Dermis microvascular lymphatic vessel endothelial cell (primary cell): Measurements from ENCODE around the gene RAB9B. TPM values are rescaled to one million over a fixed set of nuclear protein-coding genes. Genes with fewer than 3 reads are reported as not detected.

Experiments used
- DNase-seq, 2 donors: peaks; one replicate each; pipeline versions ENCODE4 v3.0.0 to v3.0.0-alpha.2; 2010; ENCODE audit warnings: low read depth in 2 of 2
- total RNA-seq: library from RNA; depleted of rRNA; stranded (reverse); fragments of >200 nt; gene quantifications from 2 replicates; pipeline ENCODE4 v1.2.1, GENCODE V29; 2014

RAB9B gene
- total RNA-seq, 1 donor from 2014 or later: 0.39 TPM

- no peak for DNase-seq
Observed at GRCh38 chrX:103811858-103812257, 20.2 kb downstream of the RAB9B start.

GRCh38 chrX:103806862-103807474 lies 25.1 kb downstream of the RAB9B start:
- no peak for DNase-seq

- no peak for DNase-seq
Observed at GRCh38 chrX:103805860-103806259, 26.2 kb downstream of the RAB9B start.

DNA sequence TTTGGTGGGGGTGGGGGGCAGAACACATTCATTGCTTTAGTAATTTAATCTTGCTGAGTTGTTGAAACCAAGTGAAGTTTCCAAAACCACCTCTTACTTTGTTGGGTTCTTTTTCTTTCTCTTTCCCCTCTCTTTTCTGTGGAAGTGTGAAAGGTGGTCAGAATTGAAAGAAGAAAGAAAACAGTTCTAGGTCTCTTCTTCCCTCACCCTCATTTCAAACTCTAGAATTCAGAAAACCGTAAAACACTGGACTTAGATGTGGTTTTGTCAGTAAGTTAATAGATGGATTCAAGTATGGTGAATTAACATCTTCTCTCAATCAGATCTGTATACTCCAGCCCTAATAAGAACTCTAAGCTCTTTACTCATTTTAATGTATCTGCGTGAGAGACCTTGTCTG lies 31.7 kb downstream of the RAB9B start:
- DNase-seq: no peak

GRCh38 chrX:103797691-103798090 lies 34.4 kb downstream of the RAB9B start:
- no peak for DNase-seq

DNA sequence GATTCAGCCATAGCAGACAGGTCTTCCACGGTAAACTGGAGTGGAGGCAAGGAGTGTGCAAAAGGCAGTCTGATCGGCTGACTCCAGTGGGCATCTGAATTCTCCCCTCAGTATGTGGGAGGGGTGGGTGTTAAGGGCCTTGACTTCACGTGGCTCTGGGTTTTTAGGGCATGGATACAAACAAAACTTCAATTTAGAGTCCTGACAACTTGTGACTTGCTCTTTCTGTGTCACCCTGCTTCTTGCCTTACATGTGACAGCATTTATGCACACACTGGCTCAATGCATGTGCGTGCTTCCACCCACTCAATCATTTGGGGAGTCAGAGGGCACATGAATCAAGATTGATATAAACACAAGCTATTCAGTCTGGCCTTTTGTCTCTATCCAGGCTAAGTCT lies 37.9 kb downstream of the RAB9B start:
- DNase-seq: no peak

DNA sequence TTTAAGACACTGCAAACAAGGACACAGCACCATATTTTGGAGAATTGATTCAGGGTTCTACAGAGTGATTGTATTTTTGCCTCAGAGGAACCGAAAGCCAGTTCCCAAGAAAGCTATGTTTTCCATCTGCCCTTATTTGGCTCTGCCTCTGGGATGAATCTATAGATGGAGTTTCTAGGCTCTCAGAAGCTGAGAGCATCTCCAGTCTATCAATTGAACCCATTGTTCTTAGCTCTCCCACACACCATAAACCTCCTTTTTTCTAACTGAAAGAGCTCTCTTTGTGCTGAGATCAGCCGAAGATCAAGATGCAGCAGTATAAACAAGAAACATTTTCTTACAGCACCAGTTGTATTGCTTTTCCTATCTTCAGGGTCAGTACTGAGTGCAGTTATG lies 38.5 kb downstream of the RAB9B start:
- DNase-seq: no peak

GRCh38 chrX:103792916-103793544 lies 39.0 kb downstream of the RAB9B start:
- DNase-seq: no peak

DNA sequence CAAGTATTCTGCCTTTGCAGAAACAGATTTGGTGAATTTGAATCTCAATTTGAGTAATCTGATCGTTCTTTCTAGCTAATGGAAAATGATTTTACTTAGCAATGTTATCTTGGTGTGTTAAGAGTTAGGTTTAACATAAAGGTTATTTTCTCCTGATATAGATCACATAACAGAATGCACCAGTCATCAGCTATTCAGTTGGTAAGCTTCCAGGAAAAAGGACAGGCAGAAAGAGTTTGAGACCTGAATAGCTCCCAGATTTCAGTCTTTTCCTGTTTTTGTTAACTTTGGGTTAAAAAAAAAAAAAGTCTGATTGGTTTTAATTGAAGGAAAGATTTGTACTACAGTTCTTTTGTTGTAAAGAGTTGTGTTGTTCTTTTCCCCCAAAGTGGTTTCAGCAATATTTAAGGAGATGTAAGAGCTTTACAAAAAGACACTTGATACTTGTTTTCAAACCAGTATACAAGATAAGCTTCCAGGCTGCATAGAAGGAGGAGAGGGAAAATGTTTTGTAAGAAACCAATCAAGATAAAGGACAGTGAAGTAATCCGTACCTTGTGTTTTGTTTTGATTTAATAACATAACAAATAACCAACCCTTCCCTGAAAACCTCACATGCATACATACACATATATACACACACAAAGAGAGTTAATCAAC lies 40.1 kb downstream of the RAB9B start:
- DNase-seq: peak; percentile 22 to 38

- no peak for DNase-seq
Observed at GRCh38 chrX:103791228-103791627, 40.8 kb downstream of the RAB9B start.

DNA sequence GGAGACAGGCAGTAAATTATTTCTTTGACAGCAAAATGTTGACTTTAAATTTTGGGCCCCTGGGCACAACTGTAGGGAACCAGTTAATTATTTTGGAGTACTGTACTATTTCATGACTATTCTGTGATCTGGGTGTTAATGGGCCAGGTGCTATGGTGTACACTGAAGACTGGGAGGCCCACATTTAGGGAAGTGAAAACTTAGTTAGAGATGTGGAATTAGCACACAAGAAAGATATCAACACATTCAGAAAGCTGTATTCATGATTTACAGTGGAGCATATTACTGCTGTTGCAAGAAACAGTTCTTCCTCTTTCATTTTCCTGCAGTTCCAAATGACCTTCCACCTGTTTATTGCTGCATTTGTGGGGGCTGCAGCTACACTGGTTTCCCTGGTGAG lies 43.1 kb downstream of the RAB9B start:
- no peak for DNase-seq

DNA sequence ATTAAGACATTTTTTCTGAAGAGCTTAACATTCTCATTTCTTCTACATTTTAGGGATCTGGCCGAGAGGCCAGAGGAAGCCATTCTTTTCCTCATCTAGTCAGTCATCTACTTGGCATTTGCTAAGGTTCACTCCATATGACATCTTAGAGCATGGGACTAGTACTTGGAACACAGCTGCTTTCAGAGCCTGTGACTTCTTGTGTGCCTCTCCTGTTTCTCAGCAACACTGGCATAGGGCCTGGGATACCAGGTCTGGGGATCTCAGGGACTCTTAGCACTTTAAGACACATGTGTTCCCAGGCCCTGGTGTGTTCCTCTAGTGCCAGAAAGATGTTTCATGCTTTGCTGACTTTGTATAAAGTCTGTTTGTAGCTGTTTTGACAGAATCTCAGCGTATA lies 48.1 kb downstream of the RAB9B start:
- no peak for DNase-seq

- no peak for DNase-seq
Observed at GRCh38 chrX:103783196-103783595, 48.9 kb downstream of the RAB9B start.

DNA sequence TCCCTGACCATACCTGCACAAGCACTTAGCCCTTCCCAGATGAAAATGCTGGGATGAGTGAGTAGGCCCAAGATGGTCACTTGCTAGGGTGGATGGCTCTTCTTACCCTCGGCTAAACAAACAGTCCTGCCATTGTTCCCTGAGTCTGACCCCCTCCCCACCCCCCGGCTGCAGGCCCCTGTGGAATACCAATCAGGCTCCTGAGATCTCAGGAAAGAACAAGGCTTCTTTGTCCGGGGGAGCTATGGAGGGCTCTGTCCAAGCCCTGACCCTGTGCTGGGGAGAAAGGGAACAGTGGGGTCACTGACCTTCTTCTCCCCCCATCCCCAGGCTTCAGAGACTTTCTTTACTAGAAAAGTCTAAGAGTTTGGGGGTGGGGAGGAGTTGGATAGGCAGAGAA lies 49.4 kb downstream of the RAB9B start:
- DNase-seq: no peak

GRCh38 chrX:103781706-103782105 lies 50.4 kb downstream of the RAB9B start:
- DNase-seq: no peak

DNA sequence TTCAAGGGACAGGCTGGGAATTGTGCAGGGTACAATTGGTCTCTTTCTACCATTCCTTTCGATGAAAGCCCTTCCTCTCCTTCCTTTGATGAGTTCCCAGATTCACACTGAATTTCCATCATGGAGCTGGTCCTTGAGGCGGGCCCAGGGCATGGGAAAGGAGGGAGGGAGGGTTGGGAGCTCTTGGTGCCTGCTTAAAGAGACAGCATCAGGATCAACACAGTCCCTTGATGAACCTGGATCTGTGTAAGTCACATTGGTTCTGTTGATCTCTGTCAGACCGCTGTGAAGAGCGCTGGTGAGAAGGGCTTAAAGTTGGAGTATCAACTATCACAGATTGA lies 51.0 kb downstream of the RAB9B start:
- DNase-seq: no peak

GRCh38 chrX:103780336-103781061 lies 51.6 kb downstream of the RAB9B start:
- no peak for DNase-seq

DNA sequence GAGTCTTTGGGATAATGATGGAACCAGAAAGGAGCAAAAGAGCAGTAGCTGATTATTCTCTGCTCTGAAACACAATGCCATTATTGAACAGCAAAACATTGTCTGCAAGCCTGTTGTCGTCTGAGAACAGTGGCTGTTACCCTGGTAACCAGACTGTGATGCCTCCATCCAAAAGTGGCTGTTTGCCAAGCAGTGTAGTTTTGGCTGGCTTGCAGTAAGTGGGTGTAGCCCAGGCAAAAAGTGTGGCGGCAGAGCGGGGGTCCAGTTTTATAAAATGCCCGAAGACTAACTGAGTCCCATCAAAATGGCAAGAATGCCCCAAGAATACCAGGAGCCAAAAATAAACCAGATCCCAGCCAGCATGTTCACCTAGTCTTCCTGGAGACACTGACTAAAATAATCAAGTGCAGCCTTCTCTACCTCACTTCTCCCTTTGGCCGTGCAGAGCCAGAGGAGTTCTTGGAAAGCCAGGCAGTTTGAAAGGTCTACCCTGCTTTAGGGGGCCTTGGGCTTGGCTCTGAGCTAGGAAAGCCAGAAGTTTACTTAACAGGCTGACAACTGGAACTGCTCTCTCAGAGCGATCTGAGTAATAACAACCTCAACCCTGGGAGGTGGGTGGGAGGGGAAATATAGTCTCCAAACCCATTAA lies 52.8 kb downstream of the RAB9B start:
- DNase-seq: peak; percentile 58 to 74

DNA sequence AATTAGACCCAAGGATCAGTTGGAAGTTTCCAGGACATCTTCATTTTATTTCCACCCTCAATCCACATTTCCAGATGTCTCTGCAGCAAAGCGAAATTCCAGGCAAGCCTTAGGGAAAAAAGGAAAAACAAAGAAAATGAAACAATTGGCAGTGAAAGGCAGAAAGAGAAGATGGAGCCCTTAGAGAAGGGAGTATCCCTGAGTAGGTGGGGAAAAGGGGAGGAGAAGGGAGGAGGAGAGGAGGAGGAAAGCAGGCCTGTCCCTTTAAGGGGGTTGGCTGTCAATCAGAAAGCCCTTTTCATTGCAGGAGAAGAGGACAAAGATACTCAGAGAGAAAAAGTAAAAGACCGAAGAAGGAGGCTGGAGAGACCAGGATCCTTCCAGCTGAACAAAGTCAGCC lies 55.5 kb downstream of the RAB9B start, which contains the start of gene PLP1:
TSS of gene PLP1 (plus strand) at position 295 of the 400 bp plus-strand sequence. CDS start 156 bp downstream, outside the sequence.
- DNase-seq: no peak

GRCh38 chrX:103774070-103774642 lies 57.9 kb downstream of the RAB9B start:
- peak; percentile 55 to 57 for DNase-seq

DNA sequence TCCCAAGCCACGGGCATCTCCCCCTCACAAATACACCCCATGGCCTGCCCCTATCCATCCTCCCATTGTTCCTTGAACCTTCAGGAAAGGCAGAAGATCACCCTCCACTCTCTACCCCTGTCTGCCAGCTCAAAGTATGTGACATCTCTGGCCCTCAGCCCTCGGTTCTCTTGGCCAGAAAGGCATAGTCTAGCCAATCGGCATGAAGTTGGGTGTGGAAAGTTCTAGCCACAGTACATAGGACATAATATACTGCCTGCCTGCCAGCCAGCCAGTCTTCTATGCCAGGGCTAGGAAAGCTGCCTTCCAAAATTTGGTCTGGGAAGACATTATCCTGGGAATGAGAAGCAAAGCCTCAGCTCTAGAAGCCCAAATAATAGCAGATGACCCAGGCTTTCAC lies 58.6 kb downstream of the RAB9B start:
- DNase-seq: no peak
